ENCODE measurements around the gene TFPI2.

TFPI2 gene

GRCh38 chr7:93902777-93903423 lies 12.3 kb upstream of the TFPI2 start:
- no peak for DNase-seq

- no peak for DNase-seq
These were observed 7.1 kb upstream of the TFPI2 start for GRCh38 chr7:93897680-93898079.

GRCh38 chr7:93895859-93896600 lies 5.5 kb upstream of the TFPI2 start:
- no peak for DNase-seq

DNA sequence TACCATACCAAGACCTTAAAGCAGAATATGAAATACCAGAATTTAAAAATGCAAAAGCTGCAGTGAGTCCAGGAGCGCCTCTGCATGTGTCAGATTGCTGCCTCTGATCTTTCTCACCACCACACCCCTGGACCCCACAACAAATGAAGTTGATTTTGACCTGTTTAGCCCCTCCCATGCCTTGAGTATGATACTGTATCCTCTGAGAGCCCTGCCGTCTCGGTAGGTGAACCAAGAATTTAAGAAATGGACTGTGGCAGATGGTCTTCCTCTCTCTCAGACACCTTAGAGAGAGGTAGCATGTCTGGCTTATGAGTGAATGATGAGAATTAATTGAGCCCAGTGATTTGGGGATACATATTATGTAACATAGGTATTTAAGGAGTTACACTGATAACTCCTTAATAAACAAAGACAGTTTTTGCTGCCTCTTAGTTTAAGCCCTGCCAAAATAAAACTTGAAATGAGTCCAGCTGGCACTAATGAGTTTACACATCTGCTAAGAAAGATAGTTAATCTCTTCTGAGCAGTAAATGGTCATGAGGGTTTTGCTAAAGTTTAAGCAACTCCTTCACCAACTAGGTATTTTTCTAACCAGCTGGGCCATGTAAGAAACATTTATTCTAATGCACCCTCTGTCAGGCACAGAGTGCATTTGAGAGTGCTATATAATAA lies 4.5 kb upstream of the TFPI2 start:
- no peak for DNase-seq

GRCh38 chr7:93894426-93894825 lies 3.9 kb upstream of the TFPI2 start:
- no peak for DNase-seq

- DNase-seq, result no peak
These were observed 501 bp downstream of the TFPI2 start for GRCh38 chr7:93890041-93890463.

DNA sequence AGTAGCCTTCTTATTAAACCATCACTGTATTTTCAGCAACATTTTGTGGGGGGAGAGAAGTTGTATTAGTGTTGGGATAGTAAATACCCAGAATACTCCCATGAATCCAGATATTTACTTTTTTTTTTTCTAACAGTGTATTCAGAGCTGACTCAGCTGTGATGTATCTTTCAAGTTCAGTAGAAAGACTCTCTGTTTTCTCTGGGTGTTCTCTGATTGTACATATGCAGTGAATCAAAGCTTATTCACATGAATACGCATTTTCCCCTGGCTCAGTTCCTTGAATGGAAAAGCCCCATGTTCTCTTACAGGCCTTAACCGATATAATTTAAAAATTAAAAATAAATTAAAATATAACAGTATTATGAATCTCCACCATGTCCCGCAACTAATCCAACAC lies 1.3 kb downstream of the TFPI2 start:
- no peak for DNase-seq

- no peak for DNase-seq
These were observed 6.0 kb downstream of the TFPI2 start for GRCh38 chr7:93884541-93884940.

GRCh38 chr7:93883917-93884345 lies 6.6 kb downstream of the TFPI2 start:
- DNase-seq, result no peak

- no peak for DNase-seq
These were observed 7.3 kb downstream of the TFPI2 start for GRCh38 chr7:93883078-93883916.

- DNase-seq, result no peak
These were observed 8.1 kb downstream of the TFPI2 start for GRCh38 chr7:93882468-93882867.

DNA sequence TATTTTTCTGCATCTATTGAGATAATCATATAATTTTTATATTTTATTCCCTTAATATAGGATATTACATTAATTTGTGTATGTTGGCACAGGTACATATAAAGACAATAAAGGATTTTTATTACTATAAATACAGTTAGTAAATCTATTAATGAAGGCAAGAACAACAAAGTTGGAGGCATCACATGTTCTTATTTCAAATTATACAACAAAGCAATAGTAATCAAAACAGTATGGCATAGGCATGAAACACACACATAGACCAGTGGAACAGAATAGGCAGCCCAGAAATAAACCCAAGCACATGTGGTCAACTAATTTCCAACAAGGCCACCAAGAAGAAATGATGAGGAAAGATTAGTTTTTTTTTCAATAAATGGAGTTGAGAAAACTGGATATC lies 11.2 kb downstream of the TFPI2 start:
- DNase-seq, result no peak

DNA sequence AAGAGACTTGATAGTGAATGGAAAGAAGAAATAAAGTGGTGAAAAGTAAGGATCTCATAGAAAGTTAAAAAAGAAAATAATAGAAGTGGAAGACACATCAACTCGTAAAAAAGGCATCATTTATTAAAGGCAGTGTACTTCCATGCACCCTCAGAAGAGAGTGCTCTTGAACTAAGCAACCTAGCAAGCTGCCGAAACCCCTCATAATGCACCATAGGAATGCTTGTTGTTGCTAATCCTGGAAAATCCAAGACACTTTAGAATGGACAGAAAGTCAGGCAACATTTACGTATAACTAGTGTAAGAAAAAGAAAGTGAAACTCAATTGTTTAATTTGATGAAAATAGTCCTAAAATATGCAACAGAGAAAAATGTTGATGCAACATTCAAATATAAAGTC lies 12.8 kb downstream of the TFPI2 start:
- no peak for DNase-seq

GRCh38 chr7:93873998-93874574 lies 16.5 kb downstream of the TFPI2 start:
- no peak for DNase-seq

GRCh38 chr7:93866886-93867285 lies 23.7 kb downstream of the TFPI2 start:
- DNase-seq, result no peak

DNA sequence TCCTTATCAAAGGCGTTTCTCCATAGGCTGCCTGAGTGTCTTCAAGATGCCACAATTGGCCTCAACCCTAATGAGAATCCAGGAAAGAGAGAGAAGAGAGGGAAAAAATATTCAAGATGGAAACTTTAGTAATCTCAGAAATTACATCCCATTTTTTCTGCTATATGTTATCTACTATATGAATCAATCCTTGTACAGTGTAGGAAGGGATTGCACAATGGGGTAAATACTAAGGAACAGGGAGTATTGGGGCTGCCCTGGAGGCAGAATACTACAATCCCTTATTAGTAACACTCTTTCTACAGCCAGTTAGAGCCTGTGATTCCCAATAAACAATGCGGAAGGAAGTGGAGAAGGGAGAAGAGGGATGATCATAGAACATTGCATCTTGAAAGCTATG lies 27.9 kb downstream of the TFPI2 start:
- no peak for DNase-seq

DNA sequence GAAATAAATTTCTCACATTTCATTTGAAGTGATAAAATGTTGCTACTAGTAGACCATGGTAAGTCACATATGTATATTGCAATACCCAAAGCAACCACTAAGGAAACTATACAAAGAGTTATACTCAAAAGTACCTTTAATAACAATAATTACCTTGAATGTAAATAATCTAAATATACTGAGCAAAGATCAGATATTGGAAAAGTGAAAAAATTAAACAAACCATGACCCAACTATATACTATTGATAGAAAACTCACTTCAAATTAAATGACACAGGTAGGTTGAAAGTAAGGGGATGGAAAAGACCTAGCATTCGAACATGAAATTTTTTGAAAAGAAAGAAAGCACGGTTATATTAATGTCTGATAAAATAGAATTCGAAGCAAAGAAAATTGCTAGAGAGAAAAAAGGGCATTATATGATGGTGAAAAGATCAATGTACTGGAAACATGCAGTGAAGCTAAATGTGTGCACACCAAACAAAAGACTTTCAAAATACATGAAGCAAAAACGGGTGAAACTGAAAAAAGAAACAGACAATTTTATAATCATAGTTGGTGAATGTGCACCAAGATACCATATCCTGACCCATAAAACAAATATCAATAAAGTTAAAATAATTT lies 29.1 kb downstream of the TFPI2 start:
- no peak for DNase-seq

DNA sequence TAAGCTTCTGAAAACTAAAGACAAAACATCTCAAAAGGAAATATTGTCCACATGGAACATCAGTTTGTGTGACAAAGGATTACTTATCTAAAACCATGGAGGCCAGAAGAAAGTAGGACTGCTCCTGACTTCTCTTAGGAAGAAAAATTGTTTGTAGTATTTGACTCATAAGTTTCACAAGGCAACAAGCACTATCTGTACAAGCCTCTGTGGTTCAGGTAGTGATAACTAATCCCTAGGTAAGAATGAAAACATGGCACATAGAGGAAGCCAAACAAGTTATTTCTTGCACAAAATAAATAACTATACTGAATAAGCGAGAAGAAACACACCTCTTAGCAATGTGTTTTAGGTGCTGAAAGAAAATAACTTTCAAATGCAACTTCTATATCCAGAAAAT lies 30.3 kb downstream of the TFPI2 start:
- DNase-seq, result no peak

DNA sequence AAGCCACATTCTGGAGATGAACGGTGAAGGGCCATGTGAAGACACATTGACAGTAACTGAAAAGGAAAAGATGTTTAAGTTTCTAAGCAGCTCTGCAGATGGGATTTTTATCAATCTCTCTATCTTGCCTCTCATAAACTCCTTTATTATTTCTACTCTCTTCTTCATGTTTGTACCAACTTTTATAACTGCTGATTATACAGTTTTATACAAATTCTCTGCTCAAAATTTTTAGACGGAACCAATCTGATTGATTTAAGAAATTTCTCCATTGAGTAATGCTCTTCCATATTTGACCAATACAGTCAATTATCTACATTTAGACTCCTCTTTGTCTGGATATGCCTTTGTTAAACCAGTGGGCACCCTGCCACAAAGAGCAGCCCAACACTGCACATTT lies 31.7 kb downstream of the TFPI2 start:
- no peak for DNase-seq

DNA sequence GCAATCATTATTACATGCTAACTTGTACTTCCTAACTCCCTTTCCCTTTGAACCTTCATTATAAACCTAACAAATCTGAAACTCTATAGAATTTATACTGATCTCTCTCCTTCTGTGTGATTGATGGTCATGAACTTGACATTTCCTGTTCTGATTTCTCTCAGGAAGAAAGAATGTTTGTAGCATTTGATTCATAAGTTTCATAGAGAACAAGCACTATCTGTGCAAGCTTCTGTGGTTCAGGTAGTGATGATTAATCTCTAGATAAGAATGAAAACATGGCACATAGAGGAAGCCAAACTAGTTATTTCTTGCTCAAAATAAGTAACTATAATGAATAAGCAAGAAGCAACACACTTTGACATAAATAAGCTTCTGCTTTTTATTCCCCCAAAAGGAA lies 34.2 kb downstream of the TFPI2 start:
- DNase-seq, result no peak

DNA sequence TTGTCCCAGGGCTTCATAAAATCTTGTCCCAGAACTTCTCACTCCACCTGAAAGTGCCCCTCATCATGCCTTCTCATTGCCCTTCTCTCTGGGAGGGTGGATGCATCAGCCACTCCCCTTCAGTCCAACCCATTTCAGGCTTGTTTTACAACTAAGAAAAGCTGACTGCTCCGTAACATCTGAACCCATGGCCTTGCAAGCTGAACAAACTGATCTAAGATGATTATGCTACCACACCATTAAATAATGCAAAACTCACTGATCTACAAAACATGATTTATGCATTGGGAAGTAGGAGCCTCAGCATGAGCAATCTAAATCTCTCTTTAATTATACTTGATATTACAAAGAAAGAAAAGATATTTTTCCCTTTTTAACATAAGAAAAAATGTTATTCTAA lies 34.8 kb downstream of the TFPI2 start:
- no peak for DNase-seq

DNA sequence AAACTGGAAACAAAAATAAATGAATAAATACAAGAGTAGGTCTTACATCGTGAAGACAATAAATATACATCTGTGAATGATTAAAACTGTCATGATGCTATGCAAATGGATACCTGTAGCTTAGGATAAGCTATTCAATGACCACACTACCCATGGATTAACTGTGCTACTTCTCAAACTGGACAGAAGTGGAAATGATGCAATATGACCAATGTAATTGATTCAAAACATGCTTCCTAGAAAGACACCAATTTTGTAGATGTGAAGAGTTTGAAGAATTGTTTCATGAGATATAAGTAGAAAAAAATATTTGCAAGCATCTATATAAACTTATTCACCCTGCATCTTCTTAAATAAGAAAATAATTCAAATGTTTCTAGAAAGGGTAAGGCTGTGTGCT lies 36.1 kb downstream of the TFPI2 start:
- no peak for DNase-seq
